Upper lobe of left lung (tissue), 4 donors: ENCODE results near the gene NDUFB8.

Source experiments
- CTCF ChIP-seq, 6 experiments: fragments of 450-650 bp in 4 of 6; fragments of 200-600 bp in 2 of 6; sonication (generic) in 2 of 6; IDR thresholded peaks; one replicate each; pipeline ENCODE4 v1.5.1; 2016 to 2019; ENCODE audit warnings: antibody characterized with exemption in 6 of 6
- EP300 ChIP-seq, 4 donors: sonication (generic); formaldehyde crosslinking; IDR thresholded peaks; one replicate each; pipeline ENCODE4 v1.5.1; 2017; ENCODE audit warnings: antibody characterized with exemption in 4 of 4, control low read depth in 2 of 4
- POLR2A ChIP-seq, 4 donors: fragments of 450-650 bp; IDR thresholded peaks; one replicate each; pipeline ENCODE4 v1.5.1; 2016 to 2017; ENCODE audit warnings: antibody characterized with exemption in 4 of 4, mild to moderate bottlenecking in 2 of 4
- POLR2AphosphoS5 ChIP-seq, 2 donors: sonication (generic); formaldehyde crosslinking; IDR thresholded peaks; one replicate each; pipeline ENCODE4 v1.5.1; 2017; ENCODE audit warnings: antibody characterized with exemption in 2 of 2

DNA sequence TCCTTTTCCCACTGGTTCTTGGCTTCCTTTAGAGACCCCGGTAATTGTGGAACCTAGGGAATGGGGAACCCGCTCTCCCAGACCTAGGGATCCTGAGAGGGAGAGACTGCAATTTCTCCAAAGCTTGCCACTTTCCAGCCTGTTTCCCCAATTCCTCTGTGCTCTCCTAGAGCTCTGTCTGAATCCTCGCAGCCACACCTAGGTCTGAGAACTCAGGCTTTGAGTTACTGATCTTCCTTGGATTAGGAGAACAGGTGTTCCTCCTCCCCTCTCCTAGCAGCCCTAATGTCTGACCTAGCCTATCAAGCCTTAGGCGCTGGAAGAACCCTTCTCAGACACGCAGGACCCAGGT lies 46.9 kb downstream of the NDUFB8 start:
- no peak for TF ChIP-seq POLR2A (IDR thresholded peaks at IDR 0.05)
- no peak for TF ChIP-seq CTCF (IDR thresholded peaks at IDR 0.05)
- TF ChIP-seq POLR2AphosphoS5 (IDR thresholded peaks at IDR 0.05), result no peak
- TF ChIP-seq EP300 (IDR thresholded peaks at IDR 0.05), result no peak
